ENCODE results near the gene SETBP1.

Gene SETBP1

DNA sequence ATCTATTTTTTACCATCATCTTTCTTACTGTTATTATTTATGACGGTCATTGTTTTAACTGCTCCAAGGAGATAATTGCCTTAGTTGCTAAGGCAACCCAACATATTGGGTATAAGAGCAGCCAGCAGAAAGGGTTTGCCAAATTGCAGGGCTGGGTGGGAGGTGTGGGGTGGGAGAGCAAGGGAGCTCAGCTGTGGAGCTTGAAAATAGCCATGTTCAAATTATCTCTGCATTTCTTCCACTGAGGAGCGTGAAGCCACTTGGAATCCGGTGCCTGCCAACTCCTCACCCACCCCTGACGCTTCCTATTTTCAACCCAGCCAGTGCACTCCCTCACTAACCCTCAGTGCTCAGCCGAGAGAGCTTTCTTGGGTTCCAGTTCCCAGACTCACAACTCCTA is 60.8 kb downstream of the SETBP1 start:
- no peak for ATAC-seq

DNA sequence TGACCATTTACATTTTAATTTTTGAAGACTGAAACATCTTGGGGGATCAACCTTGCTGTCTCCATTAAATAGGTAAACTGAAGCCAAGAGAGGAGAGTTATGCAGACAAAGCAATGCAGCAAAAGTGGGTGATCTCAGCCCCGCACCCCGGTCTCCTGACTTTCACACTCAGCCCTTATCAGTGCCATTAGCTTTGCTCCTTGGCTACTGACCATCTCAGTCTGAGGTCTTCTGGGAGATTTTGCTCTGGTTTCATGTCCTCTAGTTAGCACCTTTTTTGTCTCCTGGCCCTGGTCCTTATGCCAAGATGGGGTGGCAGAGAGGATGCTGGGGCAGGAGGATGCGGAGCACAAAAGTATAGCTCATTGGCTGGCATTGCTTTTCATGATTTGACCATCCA is 61.4 kb downstream of the SETBP1 start:
- TF ChIP-seq CSDC2 (CRISPR knock-in tag; IDR thresholded peaks at IDR 0.05) (no peak), ESRRG (CRISPR knock-in tag; IDR thresholded peaks at IDR 0.05) (no peak), ISL1 (CRISPR knock-in tag; IDR thresholded peaks at IDR 0.05) (no peak), ZC3H10 (CRISPR knock-in tag; IDR thresholded peaks at IDR 0.05) (no peak), PATZ1 (CRISPR knock-in tag; IDR thresholded peaks at IDR 0.05; ENCODE audit: borderline replicate concordance) (no peak), ARNTL (CRISPR knock-in tag; IDR thresholded peaks at IDR 0.05; ENCODE audit: borderline replicate concordance, low read depth) (no peak), GLIS3 (CRISPR knock-in tag; IDR thresholded peaks at IDR 0.05) (no peak), PPARA (CRISPR knock-in tag; IDR thresholded peaks at IDR 0.05; ENCODE audit: borderline replicate concordance) (no peak)

More for the DNA sequence above, 60.8 kb downstream of the SETBP1 start:
- TF ChIP-seq SNAI2 (CRISPR knock-in tag; IDR thresholded peaks at IDR 0.05), result no peak
- no peak for TF ChIP-seq ISL1 (CRISPR knock-in tag; IDR thresholded peaks at IDR 0.05)
- TF ChIP-seq CSDC2 (CRISPR knock-in tag; IDR thresholded peaks at IDR 0.05), result no peak
- no peak for TF ChIP-seq PPARA (CRISPR knock-in tag; IDR thresholded peaks at IDR 0.05; ENCODE audit: borderline replicate concordance)
- TF ChIP-seq ZNF70 (CRISPR knock-in tag; IDR thresholded peaks at IDR 0.05), result no peak
- no peak for TF ChIP-seq ESRRG (CRISPR knock-in tag; IDR thresholded peaks at IDR 0.05)
- TF ChIP-seq TSHZ2 (CRISPR knock-in tag; IDR thresholded peaks at IDR 0.05), result no peak
- TF ChIP-seq, protein P1, sequence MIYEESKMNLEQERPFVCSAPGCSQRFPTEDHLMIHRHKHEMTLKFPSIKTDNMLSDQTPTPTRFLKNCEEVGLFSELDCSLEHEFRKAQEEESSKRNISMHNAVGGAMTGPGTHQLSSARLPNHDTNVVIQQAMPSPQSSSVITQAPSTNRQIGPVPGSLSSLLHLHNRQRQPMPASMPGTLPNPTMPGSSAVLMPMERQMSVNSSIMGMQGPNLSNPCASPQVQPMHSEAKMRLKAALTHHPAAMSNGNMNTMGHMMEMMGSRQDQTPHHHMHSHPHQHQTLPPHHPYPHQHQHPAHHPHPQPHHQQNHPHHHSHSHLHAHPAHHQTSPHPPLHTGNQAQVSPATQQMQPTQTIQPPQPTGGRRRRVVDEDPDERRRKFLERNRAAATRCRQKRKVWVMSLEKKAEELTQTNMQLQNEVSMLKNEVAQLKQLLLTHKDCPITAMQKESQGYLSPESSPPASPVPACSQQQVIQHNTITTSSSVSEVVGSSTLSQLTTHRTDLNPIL (CRISPR knock-in tag; IDR thresholded peaks at IDR 0.05; ENCODE audit: low read depth), result no peak
- no peak for TF ChIP-seq PATZ1 (CRISPR knock-in tag; IDR thresholded peaks at IDR 0.05; ENCODE audit: borderline replicate concordance)

GRCh38 chr18:44742718-44743311 is 62.1 kb downstream of the SETBP1 start:
- TF ChIP-seq POU6F1 (CRISPR knock-in tag; IDR thresholded peaks at IDR 0.05; ENCODE audit: borderline replicate concordance, low read depth) (no peak), PPARA (CRISPR knock-in tag; IDR thresholded peaks at IDR 0.05; ENCODE audit: borderline replicate concordance) (no peak), ARNTL (CRISPR knock-in tag; IDR thresholded peaks at IDR 0.05; ENCODE audit: borderline replicate concordance, low read depth) (no peak), ZFP30 (CRISPR knock-in tag; IDR thresholded peaks at IDR 0.05) (0 out of 2 replicates have a peak, but pooled peaks have one; percentile 5), SNAI2 (CRISPR knock-in tag; IDR thresholded peaks at IDR 0.05) (no peak), BACH2 (CRISPR knock-in tag; IDR thresholded peaks at IDR 0.05; ENCODE audit: borderline replicate concordance) (no peak), ESRRG (CRISPR knock-in tag; IDR thresholded peaks at IDR 0.05) (no peak), OSR1 (CRISPR knock-in tag; IDR thresholded peaks at IDR 0.05) (no peak), ZNF70 (CRISPR knock-in tag; IDR thresholded peaks at IDR 0.05) (peak; percentile 41; the same call in 1 of the 2 replicates), TCF4 (CRISPR knock-in tag; IDR thresholded peaks at IDR 0.05; ENCODE audit: borderline replicate concordance) (peak; percentile 80), CSDC2 (CRISPR knock-in tag; IDR thresholded peaks at IDR 0.05) (no peak), ZNF565 (CRISPR knock-in tag; conservative IDR thresholded peaks at IDR 0.05; ENCODE audit: low read depth) (no peak), ZFP3 (CRISPR knock-in tag; IDR thresholded peaks at IDR 0.05) (no peak), ISL1 (CRISPR knock-in tag; IDR thresholded peaks at IDR 0.05) (peak; percentile 25; the same call in 1 of the 2 replicates)
- TF ChIP-seq, protein P1 (CRISPR knock-in tag; IDR thresholded peaks at IDR 0.05; ENCODE audit: low read depth), result no peak
- TF ChIP-seq, protein P2, sequence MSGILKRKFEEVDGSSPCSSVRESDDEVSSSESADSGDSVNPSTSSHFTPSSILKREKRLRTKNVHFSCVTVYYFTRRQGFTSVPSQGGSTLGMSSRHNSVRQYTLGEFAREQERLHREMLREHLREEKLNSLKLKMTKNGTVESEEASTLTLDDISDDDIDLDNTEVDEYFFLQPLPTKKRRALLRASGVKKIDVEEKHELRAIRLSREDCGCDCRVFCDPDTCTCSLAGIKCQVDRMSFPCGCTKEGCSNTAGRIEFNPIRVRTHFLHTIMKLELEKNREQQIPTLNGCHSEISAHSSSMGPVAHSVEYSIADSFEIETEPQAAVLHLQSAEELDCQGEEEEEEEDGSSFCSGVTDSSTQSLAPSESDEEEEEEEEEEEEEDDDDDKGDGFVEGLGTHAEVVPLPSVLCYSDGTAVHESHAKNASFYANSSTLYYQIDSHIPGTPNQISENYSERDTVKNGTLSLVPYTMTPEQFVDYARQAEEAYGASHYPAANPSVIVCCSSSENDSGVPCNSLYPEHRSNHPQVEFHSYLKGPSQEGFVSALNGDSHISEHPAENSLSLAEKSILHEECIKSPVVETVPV (CRISPR knock-in tag; IDR thresholded peaks at IDR 0.05), result no peak
- ATAC-seq, result peak; percentile 71

More for the DNA sequence above, 61.4 kb downstream of the SETBP1 start:
- no peak for ATAC-seq

Data from SK-N-SH treated with all-trans-retinoic acid at 6 μM for 48 hours (cell line).